GM12891 (cell line): ENCODE results near the gene FAM184A.

ENCODE experiments used
- PAX5 ChIP-seq: IDR thresholded peaks from 2 replicates; pipeline ENCODE4 v1.6.1; 2011; ENCODE audit warnings: low read length, moderate library complexity, mild to moderate bottlenecking; ENCODE audit not compliant: insufficient read depth, severe bottlenecking
- POLR2A ChIP-seq: IDR thresholded peaks from 2 replicates; pipeline ENCODE4 v1.6.1; 2011; ENCODE audit warnings: low read depth, low read length, control low read depth
- POLR2AphosphoS5 ChIP-seq: IDR thresholded peaks from 2 replicates; pipeline ENCODE4 v1.6.1; 2011; ENCODE audit warnings: low read depth, low read length, control low read depth
- SPI1 ChIP-seq: IDR thresholded peaks from 2 replicates; pipeline ENCODE4 v1.6.1; 2011; ENCODE audit warnings: low read depth, low read length, control low read depth
- TAF1 ChIP-seq: IDR thresholded peaks from 2 replicates; pipeline ENCODE4 v1.6.1; 2011; ENCODE audit warnings: low read depth, low read length, control low read depth

DNA sequence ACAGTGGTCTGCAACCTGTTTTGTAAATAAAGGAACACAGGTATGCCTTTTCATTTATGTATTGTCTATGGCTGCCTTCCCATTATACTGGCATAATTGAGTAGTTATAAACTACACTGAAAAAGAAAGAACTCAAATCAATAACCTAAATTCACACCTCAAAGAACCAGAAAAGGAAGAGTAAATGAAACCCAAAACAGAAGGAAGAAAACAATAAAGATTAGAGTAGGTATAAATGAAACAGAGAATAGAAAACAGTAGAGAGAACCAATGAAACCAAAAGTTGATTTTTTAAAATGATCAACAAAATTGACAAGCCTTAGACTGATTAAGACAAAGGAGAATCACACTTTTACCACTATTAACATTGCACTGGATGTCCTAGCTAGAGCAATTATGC, 34.7 kb downstream of the FAM184A start:
- TF ChIP-seq POLR2AphosphoS5 (no peak), POLR2A (no peak), TAF1 (no peak), PAX5 (no peak), SPI1 (no peak)
